H1 (cell line): Measurements from ENCODE around the gene DOCK9. TPM values are rescaled to one million over a fixed set of nuclear protein-coding genes. Genes with fewer than 3 reads are reported as not detected.

Experiments
- CTCF ChIA-PET: fragments of 300-600 bp; sonication (Branson Sonifier 250); formaldehyde crosslinking; loops from one replicate; lab custom pipeline; 2021; ENCODE audit not compliant: partially characterized antibody; lab: Charles Lee
- POLR2A ChIA-PET: fragments of 300-600 bp; sonication (Branson Sonifier 250); formaldehyde crosslinking; loops from one replicate; lab custom pipeline; 2021; ENCODE audit warnings: inconsistent platforms; ENCODE audit not compliant: partially characterized antibody; lab: Charles Lee
- DNase-seq, 2 experiments: peaks; one replicate each; pipeline versions ENCODE4 v3.0.0 to v3.0.0-alpha.2; 2010 to 2022; ENCODE audit warnings: low spot score in 2 of 2, low read depth in 1 of 2, mixed read lengths in 1 of 2
- FAIRE-seq: peaks from 2 replicates; lab custom pipeline; 2011; peaks lifted over from hg19 to GRCh38; lab: Jason Lieb, UNC
- H2AFZ ChIP-seq: 2 replicates; pipeline ENCODE4 v1.8.1; 2012; ENCODE audit warnings: low read length, inconsistent platforms
- H2AK5ac ChIP-seq: 2 replicates; pipeline ENCODE4 v1.6.1; 2013; ENCODE audit warnings: low read depth, low read length
- H2BK120ac ChIP-seq: replicated peaks from 2 replicates; pipeline ENCODE3; 2013; ENCODE audit warnings: low read depth, low read length, inconsistent platforms
- H2BK12ac ChIP-seq: 2 replicates; pipeline ENCODE4 v1.6.1; 2013; ENCODE audit warnings: low read depth, low read length
- H2BK15ac ChIP-seq: 2 replicates; pipeline ENCODE4 v1.6.1; 2013; ENCODE audit warnings: low read length
- H2BK20ac ChIP-seq: 2 replicates; pipeline ENCODE4 v1.6.1; 2013; ENCODE audit warnings: low read length
- H2BK5ac ChIP-seq: 2 replicates; pipeline ENCODE4 v1.6.1; 2013; ENCODE audit warnings: low read depth, low read length
- H3K14ac ChIP-seq: 2 replicates; pipeline ENCODE4 v1.6.1; 2013; ENCODE audit warnings: inconsistent platforms; ENCODE audit not compliant: insufficient read length
- H3K18ac ChIP-seq: 2 replicates; pipeline ENCODE4 v1.6.1; 2013; ENCODE audit warnings: low read length; ENCODE audit errors: extremely low read depth
- H3K23ac ChIP-seq: 2 replicates; pipeline ENCODE4 v1.6.1; 2013; ENCODE audit warnings: inconsistent platforms; ENCODE audit not compliant: insufficient read length
- H3K23me2 ChIP-seq: 2 replicates; pipeline ENCODE4 v1.6.1; 2013; ENCODE audit warnings: low read depth, low read length
- H3K27ac ChIP-seq: 2 replicates; pipeline ENCODE4 v1.6.1; 2011; ENCODE audit warnings: low read depth, low read length, inconsistent platforms
- H3K27me3 ChIP-seq, 4 experiments: replicated peaks in 1 of 4; 1 replicate in 1 of 4; 2 replicates in 3 of 4; pipeline versions ENCODE4 v1.6.1 to v1.8.1; 2011 to 2013; ENCODE audit warnings: low read length in 3 of 4, mild to moderate bottlenecking in 3 of 4, inconsistent platforms in 2 of 4, mixed read lengths in 2 of 4, moderate library complexity in 1 of 4; ENCODE audit not compliant: control insufficient read depth in 3 of 4, insufficient read depth in 3 of 4; ENCODE audit errors: extremely low read depth in 1 of 4
- H3K36me3 ChIP-seq, 4 experiments: 2 replicates each; pipeline versions ENCODE4 v1.6.1 to v1.8.1; 2011 to 2013; ENCODE audit warnings: mild to moderate bottlenecking in 4 of 4, low read length in 3 of 4, moderate library complexity in 2 of 4, control low read depth in 1 of 4, inconsistent platforms in 1 of 4; ENCODE audit not compliant: insufficient read depth in 4 of 4, control insufficient read depth in 2 of 4
- H3K4ac ChIP-seq: replicated peaks from 2 replicates; pipeline ENCODE3; 2013; ENCODE audit warnings: low read length, low read depth, mixed read lengths, inconsistent platforms; ENCODE audit not compliant: insufficient read length
- H3K4me1 ChIP-seq, 4 experiments: replicated peaks in 1 of 4; 1 replicate in 1 of 4; 2 replicates in 3 of 4; pipeline versions ENCODE4 v1.6.1 to v1.8.1; 2011 to 2013; ENCODE audit warnings: low read length in 3 of 4, inconsistent platforms in 2 of 4, mixed read lengths in 1 of 4; ENCODE audit not compliant: insufficient read depth in 4 of 4, control insufficient read depth in 3 of 4
- H3K4me2 ChIP-seq, 2 experiments: 2 replicates each; pipeline versions ENCODE4 v1.6.1 to v1.8.1; 2011 to 2013; ENCODE audit warnings: low read depth in 2 of 2, low read length in 2 of 2, control low read depth in 1 of 2, inconsistent platforms in 1 of 2, mild to moderate bottlenecking in 1 of 2; ENCODE audit not compliant: insufficient read depth in 1 of 2
- H3K4me3 ChIP-seq, 4 experiments: fragments of 200-600, 300-600 bp in 1 of 4; sonication (generic), shearing (Covaris generic), sonication (Bioruptor Twin) in 1 of 4; 2 replicates each; pipeline versions ENCODE4 v1.5.1 to v1.8.1; 2011 to 2016; ENCODE audit warnings: low read length in 4 of 4, low read depth in 3 of 4, control low read depth in 2 of 4, inconsistent platforms in 2 of 4, mild to moderate bottlenecking in 2 of 4, mixed read lengths in 1 of 4, moderate library complexity in 1 of 4; ENCODE audit not compliant: insufficient read depth in 2 of 4; ENCODE audit errors: extremely low read depth in 1 of 4
- H3K56ac ChIP-seq: replicated peaks from 2 replicates; pipeline ENCODE3; 2013; ENCODE audit warnings: low read depth, mild to moderate bottlenecking, mixed read lengths, low read length, inconsistent platforms; ENCODE audit not compliant: insufficient read length
- H3K79me1 ChIP-seq: 2 replicates; pipeline ENCODE4 v1.6.1; 2013; ENCODE audit warnings: low read depth, low read length, control low read depth
- H3K79me2 ChIP-seq, 2 experiments: 2 replicates each; pipeline versions ENCODE4 v1.6.1 to v1.8.1; 2012 to 2013; ENCODE audit warnings: low read length in 2 of 2, mild to moderate bottlenecking in 2 of 2, inconsistent platforms in 1 of 2; ENCODE audit not compliant: insufficient read depth in 2 of 2, control insufficient read depth in 1 of 2
- H3K9ac ChIP-seq, 4 experiments: replicated peaks in 1 of 4; 1 replicate in 1 of 4; 2 replicates in 3 of 4; pipeline versions ENCODE4 v1.6.1 to v1.8.1; 2011 to 2013; ENCODE audit warnings: low read depth in 3 of 4, low read length in 3 of 4, control low read depth in 2 of 4, mild to moderate bottlenecking in 2 of 4, moderate library complexity in 2 of 4, inconsistent platforms in 1 of 4; ENCODE audit errors: extremely low read depth in 1 of 4
- H3K9me3 ChIP-seq, 2 experiments: 2 replicates each; pipeline versions ENCODE4 v1.6.1 to v1.8.1; 2012 to 2013; ENCODE audit warnings: mild to moderate bottlenecking in 2 of 2, moderate library complexity in 2 of 2, control low read depth in 1 of 2, inconsistent platforms in 1 of 2, low read depth in 1 of 2, low read length in 1 of 2, mixed read lengths in 1 of 2; ENCODE audit not compliant: insufficient read depth in 2 of 2
- H4K20me1 ChIP-seq, 2 experiments: replicated peaks in 1 of 2; 2 replicates each; pipeline versions ENCODE3 to v1.8.1; 2011 to 2013; ENCODE audit warnings: inconsistent platforms in 2 of 2, low read length in 2 of 2, mild to moderate bottlenecking in 1 of 2; ENCODE audit not compliant: insufficient read depth in 2 of 2, control insufficient read depth in 1 of 2
- H4K5ac ChIP-seq: 2 replicates; pipeline ENCODE4 v1.6.1; 2013; ENCODE audit warnings: low read length, low read depth, mixed read lengths, inconsistent platforms; ENCODE audit not compliant: insufficient read length
- H4K8ac ChIP-seq: 2 replicates; pipeline ENCODE4 v1.8.0; 2013; ENCODE audit warnings: mild to moderate bottlenecking, moderate library complexity, low read length, inconsistent platforms; ENCODE audit not compliant: insufficient read depth; ENCODE audit errors: extremely low read depth
- H4K91ac ChIP-seq: replicated peaks from 2 replicates; pipeline ENCODE3; 2013; ENCODE audit warnings: low read length, mixed read lengths, inconsistent platforms; ENCODE audit not compliant: insufficient read length
- EGR1 ChIP-seq: IDR thresholded peaks from 2 replicates; pipeline ENCODE4 v1.6.1; 2011; ENCODE audit warnings: low read depth, low read length, borderline replicate concordance
- EZH2 ChIP-seq: fragments of 200-600 bp; sonication (generic); IDR thresholded peaks from 2 replicates; pipeline ENCODE4 v1.7.1; 2012; ENCODE audit warnings: low read depth, mild to moderate bottlenecking, moderate library complexity, low read length, inconsistent platforms; ENCODE audit not compliant: severe bottlenecking
- HDAC2 ChIP-seq, 2 experiments: fragments of 300-600 bp in 1 of 2; sonication (generic) in 1 of 2; IDR thresholded peaks; 2 replicates each; pipeline ENCODE4 v1.6.1; 2011 to 2012; ENCODE audit warnings: low read depth in 2 of 2, low read length in 2 of 2, mild to moderate bottlenecking in 2 of 2, moderate library complexity in 2 of 2, borderline replicate concordance in 1 of 2, inconsistent platforms in 1 of 2
- NRF1 ChIP-seq: IDR thresholded peaks from 2 replicates; pipeline ENCODE4 v1.6.1; 2011; ENCODE audit warnings: mild to moderate bottlenecking, low read depth, low read length, improper control_type of control experiment
- RXRA ChIP-seq: IDR thresholded peaks from 2 replicates; pipeline ENCODE4 v1.6.1; 2011; ENCODE audit warnings: low read depth, mild to moderate bottlenecking, low read length, moderate library complexity; ENCODE audit not compliant: insufficient read depth
- SAP30 ChIP-seq: fragments of 300-600 bp; sonication (generic); IDR thresholded peaks from 2 replicates; pipeline ENCODE4 v1.7.1; 2012; ENCODE audit warnings: low read length, moderate library complexity, mild to moderate bottlenecking, inconsistent platforms; ENCODE audit not compliant: insufficient read depth, insufficient replicate concordance
- SIRT6 ChIP-seq: IDR thresholded peaks from one replicate; pipeline ENCODE4 v1.7.1; 2012; ENCODE audit warnings: low read length, inconsistent platforms
- YY1 ChIP-seq: IDR thresholded peaks from 2 replicates; pipeline ENCODE4 v1.6.1; 2011; ENCODE audit warnings: low read depth, mild to moderate bottlenecking, low read length
- WGBS, 2 experiments: shearing (Covaris generic) in 1 of 2; methylation state at CpG; one replicate each; pipeline versions ENCODE4 v1.1.6 to v1.1.7; 2013 to 2015; ENCODE audit warnings: low lambda C conversion rate in 2 of 2, mixed read lengths in 2 of 2, inconsistent platforms in 1 of 2, low coverage in 1 of 2, missing lambda C conversion rate in 1 of 2; ENCODE audit not compliant: insufficient replicate concordance in 2 of 2, insufficient coverage in 1 of 2, insufficient read length in 1 of 2; ENCODE audit errors: extremely low coverage in 1 of 2, missing lambda C conversion rate in 1 of 2; 5-methylcytosine and 5-hydroxymethylcytosine counted together
- polyA plus RNA-seq, 7 experiments: library from polyadenylated mRNA; depleted of rRNA in 3 of 7; stranded (reverse) in 5 of 7; unstranded in 2 of 7; fragments of >200 nt in 5 of 7; fragments of 200-250 nt in 2 of 7; gene quantifications; 1 replicate in 5 of 7; 2 replicates in 1 of 7; 4 replicates in 1 of 7; pipeline versions ENCODE4 v1.2.1 to v1.2.3, GENCODE V29; 2011 to 2013; ENCODE audit warnings: missing spikeins in 2 of 7, mixed read lengths in 2 of 7
- total RNA-seq: library from RNA; stranded (reverse); fragmentation: NEBNext Ultra II Directional; extraction: Animal tissue kit (Norgen Biotek cat#: 25700); gene quantifications from 2 replicates; pipeline ENCODE4 v1.2.1, GENCODE V29; 2021

DOCK9 gene
- total and polyA plus RNA-seq, 2 of the 8 experiments (the other 6 are each of a cell fraction or from before 2014, with no cell fraction given) = 21.6 to 31.5 TPM

GRCh38 chr13:98951266-98951665, 26.6 kb downstream of the DOCK9 start:
- ChIA-PET CTCF (interaction anchor here (1.3 kb wide), 2 partner anchors 18 to 34 kb away, joined by 3 read pairs; no protein-coding TSS in a partner anchor), POLR2A (no interaction called here)
- H4K91ac ChIP-seq = no peak overlapping the region
- 98% methylated on average over 6 of the region's 6 CpGs; no CpG with 5 or more reads in 1 of the 2 experiments for WGBS, 2 experiments
- H4K8ac ChIP-seq = no peak overlapping the region
- H3K14ac ChIP-seq = no peak overlapping the region
- no peak overlapping the region for H2BK20ac ChIP-seq
- FAIRE-seq = no peak
- H2BK5ac ChIP-seq = no peak overlapping the region
- H2AFZ ChIP-seq = no peak overlapping the region
- H4K5ac ChIP-seq = no peak overlapping the region
- no peaks in the 10 kb centered on the region for H4K20me1 ChIP-seq
- no peak overlapping the region for H3K4me3 ChIP-seq
- H3K4me1 ChIP-seq = peaks cover 0 to 7% (median 1%) of the 10 kb centered on the region in 4 experiments; a peak in 4 of 7 replicates
- no peaks in the 10 kb centered on the region for H3K23me2 ChIP-seq
- no peak overlapping the region for H2BK120ac ChIP-seq
- H3K27me3 ChIP-seq = no peaks in the 10 kb centered on the region
- no peaks in the 10 kb centered on the region for H3K36me3 ChIP-seq
- H3K79me1 ChIP-seq = no peaks in the 10 kb centered on the region
- no peak overlapping the region for H3K56ac ChIP-seq
- no peak overlapping the region for H3K4me2 ChIP-seq
- no peak overlapping the region for H3K9ac ChIP-seq
- no peak overlapping the region for H2BK12ac ChIP-seq
- H2BK15ac ChIP-seq = peak overlapping the region; percentile 85; the same call in 1 of the 2 replicates
- H3K79me2 ChIP-seq = no peaks in the 10 kb centered on the region
- H3K27ac ChIP-seq = no peak overlapping the region
- H3K18ac ChIP-seq = no peak overlapping the region
- H3K23ac ChIP-seq = no peak overlapping the region
- TF ChIP-seq SIRT6 (no peak), NRF1 (no peak), SAP30 (no peak), EZH2 (no peak), HDAC2 (IDR thresholded peaks at IDR 0.05; ENCODE audit: borderline replicate concordance in 1 of 2, low read depth in 2 of 2, low read length in 2 of 2) (no peak), RXRA (no peak), EGR1 (no peak), YY1 (no peak)
- H3K9me3 ChIP-seq = no peaks in the 10 kb centered on the region
- DNase-seq = no peak
- no peak overlapping the region for H3K4ac ChIP-seq
- H2AK5ac ChIP-seq = no peak overlapping the region
